ENCODE results near the gene DECR2. TPM values are rescaled to one million over a fixed set of nuclear protein-coding genes. Genes with fewer than 3 reads are reported as not detected.

Gene DECR2
- total and polyA plus RNA-seq, 2 of the 13 experiments (the other 11 are each of a cell fraction or from before 2014, with no cell fraction given) = 36.3 to 44.6 TPM

DNA sequence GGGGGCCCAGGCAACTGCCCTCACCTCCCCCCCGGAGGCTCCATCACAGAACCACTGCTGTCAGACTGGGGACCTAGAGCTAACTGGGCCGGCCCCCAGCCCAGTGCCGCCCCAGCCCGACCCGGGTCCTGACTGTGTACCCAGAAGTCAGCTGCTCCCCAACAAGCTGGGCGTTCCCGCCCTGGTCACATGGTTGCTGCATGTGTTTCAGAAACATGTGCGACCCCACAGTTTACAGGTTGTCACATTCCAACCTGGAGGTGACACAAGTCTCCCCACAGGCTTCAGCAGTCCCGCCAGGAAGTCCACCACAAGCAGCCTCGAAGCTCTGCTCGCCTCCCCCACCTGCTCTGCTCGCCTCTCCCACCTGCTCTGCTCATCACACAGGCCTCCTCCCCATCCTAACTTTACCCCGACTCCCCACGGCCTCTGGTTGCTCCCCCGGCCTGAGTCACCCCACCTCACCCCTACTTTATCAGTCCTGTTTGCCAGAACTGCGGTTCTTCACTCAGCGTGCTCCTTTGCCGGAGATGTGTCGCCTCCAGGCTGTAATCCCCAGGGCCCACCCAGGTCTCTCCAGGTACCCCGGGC, 32.3 kb upstream of the DECR2 start (continued):
- TF ChIP-seq, protein P1, sequence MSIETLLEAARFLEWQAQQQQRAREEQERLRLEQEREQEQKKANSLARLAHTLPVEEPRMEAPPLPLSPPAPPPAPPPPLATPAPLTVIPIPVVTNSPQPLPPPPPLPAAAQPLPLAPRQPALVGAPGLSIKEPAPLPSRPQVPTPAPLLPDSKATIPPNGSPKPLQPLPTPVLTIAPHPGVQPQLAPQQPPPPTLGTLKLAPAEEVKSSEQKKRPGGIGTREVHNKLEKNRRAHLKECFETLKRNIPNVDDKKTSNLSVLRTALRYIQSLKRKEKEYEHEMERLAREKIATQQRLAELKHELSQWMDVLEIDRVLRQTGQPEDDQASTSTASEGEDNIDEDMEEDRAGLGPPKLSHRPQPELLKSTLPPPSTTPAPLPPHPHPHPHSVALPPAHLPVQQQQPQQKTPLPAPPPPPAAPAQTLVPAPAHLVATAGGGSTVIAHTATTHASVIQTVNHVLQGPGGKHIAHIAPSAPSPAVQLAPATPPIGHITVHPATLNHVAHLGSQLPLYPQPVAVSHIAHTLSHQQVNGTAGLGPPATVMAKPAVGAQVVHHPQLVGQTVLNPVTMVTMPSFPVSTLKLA (IDR thresholded peaks at IDR 0.05) = peak; percentile 70
- TF ChIP-seq KAT8 (CRISPR knock-in tag; IDR thresholded peaks at IDR 0.05) (no peak), MBD4 (IDR thresholded peaks at IDR 0.05; ENCODE audit: borderline replicate concordance, low read length) (no peak), NCOA2 (CRISPR knock-in tag; IDR thresholded peaks at IDR 0.05) (no peak), ZNF720 (CRISPR knock-in tag; IDR thresholded peaks at IDR 0.05) (no peak), ZFP36L2 (CRISPR knock-in tag; IDR thresholded peaks at IDR 0.05) (no peak), ZFP36L1 (CRISPR knock-in tag; IDR thresholded peaks at IDR 0.05) (no peak), ZNF567 (CRISPR knock-in tag; IDR thresholded peaks at IDR 0.05; ENCODE audit: borderline replicate concordance) (no peak)
- TF ChIP-seq, protein P2, sequence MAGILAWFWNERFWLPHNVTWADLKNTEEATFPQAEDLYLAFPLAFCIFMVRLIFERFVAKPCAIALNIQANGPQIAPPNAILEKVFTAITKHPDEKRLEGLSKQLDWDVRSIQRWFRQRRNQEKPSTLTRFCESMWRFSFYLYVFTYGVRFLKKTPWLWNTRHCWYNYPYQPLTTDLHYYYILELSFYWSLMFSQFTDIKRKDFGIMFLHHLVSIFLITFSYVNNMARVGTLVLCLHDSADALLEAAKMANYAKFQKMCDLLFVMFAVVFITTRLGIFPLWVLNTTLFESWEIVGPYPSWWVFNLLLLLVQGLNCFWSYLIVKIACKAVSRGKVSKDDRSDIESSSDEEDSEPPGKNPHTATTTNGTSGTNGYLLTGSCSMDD (CRISPR knock-in tag; IDR thresholded peaks at IDR 0.05) = no peak
- TF ChIP-seq, protein P3, sequence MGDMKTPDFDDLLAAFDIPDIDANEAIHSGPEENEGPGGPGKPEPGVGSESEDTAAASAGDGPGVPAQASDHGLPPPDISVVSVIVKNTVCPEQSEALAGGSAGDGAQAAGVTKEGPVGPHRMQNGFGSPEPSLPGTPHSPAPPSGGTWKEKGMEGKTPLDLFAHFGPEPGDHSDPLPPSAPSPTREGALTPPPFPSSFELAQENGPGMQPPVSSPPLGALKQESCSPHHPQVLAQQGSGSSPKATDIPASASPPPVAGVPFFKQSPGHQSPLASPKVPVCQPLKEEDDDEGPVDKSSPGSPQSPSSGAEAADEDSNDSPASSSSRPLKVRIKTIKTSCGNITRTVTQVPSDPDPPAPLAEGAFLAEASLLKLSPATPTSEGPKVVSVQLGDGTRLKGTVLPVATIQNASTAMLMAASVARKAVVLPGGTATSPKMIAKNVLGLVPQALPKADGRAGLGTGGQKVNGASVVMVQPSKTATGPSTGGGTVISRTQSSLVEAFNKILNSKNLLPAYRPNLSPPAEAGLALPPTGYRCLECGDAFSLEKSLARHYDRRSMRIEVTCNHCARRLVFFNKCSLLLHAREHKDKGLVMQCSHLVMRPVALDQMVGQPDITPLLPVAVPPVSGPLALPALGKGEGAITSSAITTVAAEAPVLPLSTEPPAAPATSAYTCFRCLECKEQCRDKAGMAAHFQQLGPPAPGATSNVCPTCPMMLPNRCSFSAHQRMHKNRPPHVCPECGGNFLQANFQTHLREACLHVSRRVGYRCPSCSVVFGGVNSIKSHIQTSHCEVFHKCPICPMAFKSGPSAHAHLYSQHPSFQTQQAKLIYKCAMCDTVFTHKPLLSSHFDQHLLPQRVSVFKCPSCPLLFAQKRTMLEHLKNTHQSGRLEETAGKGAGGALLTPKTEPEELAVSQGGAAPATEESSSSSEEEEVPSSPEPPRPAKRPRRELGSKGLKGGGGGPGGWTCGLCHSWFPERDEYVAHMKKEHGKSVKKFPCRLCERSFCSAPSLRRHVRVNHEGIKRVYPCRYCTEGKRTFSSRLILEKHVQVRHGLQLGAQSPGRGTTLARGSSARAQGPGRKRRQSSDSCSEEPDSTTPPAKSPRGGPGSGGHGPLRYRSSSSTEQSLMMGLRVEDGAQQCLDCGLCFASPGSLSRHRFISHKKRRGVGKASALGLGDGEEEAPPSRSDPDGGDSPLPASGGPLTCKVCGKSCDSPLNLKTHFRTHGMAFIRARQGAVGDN (CRISPR knock-in tag; IDR thresholded peaks at IDR 0.05) = peak; percentile 53

Data from HepG2 (cell line).